DOHH2 (cell line): ENCODE data around the gene SYNJ2.

ENCODE experiments used
- CTCF ChIP-seq: fragments of 200-600 bp; sonication (generic); IDR thresholded peaks from one replicate; pipeline ENCODE4 v1.5.1; 2014; ENCODE audit warnings: antibody characterized with exemption, mild to moderate bottlenecking, low read depth, low read length; ENCODE audit not compliant: poor library complexity, severe bottlenecking
- EZH2phosphoT487 ChIP-seq: fragments of 200-600 bp; sonication (generic); IDR thresholded peaks from 2 replicates; pipeline ENCODE4 v1.6.1; 2017; ENCODE audit warnings: borderline replicate concordance, mild to moderate bottlenecking, antibody characterized with exemption, low read length, moderate library complexity, mixed read lengths

DNA sequence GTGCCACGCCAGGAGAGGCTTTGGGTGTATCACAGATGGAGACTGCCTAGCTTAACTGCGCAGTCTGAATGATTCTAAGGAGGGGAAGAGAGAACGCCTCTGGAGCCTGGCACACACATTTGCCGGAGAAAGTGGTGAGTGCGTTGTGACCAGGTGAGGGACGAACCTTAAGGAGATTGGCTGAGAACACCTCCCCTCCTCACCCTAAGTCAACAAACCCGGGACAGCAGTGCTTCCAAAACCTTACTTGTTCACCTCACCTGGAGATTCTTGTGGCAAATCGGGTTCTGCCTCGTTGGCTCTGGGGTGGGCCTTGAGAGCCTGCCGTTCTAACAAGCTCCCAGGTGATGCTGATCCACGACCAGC lies 9.4 kb downstream of the SYNJ2 start:
- TF ChIP-seq CTCF (no peak), EZH2phosphoT487 (no peak)
